ENCODE results near the gene GPR84. TPM values are rescaled to one million over a fixed set of nuclear protein-coding genes. Genes with fewer than 3 reads are reported as not detected.

The GPR84 gene
- total and polyA plus RNA-seq, 2 of the 13 experiments (the other 11 are each of a cell fraction or from before 2014, with no cell fraction given): not detected

DNA sequence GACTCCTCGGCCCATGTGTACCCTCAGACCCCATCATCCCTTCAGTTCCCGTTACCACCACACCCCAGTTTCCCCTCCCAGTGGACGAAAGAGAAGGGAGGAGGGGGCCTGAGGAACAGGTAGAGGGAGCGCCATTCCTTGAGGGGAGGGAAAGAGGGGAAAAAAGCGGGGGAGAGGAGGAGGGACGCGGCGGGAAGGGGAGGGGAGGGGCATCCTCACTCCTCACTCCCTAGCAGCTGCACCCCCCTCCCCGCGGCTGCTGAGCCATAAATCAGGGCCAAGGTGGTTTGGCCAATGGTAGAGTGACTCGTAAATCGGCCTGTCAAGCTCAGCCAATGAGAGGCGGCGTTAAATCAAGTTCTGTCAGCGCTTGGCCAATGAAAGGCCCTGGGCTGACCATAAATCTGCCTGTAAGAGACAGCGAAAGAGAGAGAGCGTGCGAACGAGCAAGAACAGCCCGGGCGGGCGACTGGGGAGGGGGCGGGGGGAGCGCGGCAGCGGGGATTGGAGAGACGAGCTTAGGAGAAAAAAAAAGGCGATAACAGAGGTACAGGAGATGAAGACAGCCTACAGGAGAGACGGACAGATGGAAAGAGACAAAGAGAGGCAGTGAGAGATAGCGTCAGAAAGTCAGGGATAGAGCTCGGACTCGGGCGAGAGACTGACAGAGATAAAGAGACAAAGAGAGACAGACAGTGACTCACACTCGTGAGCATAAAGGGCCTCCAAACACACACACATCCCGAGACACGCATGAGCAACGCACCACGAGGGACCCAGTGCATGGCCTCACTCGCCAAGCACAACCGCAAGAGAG, 5.1 kb downstream of the GPR84 start (continued):
- TF ChIP-seq, protein P1, sequence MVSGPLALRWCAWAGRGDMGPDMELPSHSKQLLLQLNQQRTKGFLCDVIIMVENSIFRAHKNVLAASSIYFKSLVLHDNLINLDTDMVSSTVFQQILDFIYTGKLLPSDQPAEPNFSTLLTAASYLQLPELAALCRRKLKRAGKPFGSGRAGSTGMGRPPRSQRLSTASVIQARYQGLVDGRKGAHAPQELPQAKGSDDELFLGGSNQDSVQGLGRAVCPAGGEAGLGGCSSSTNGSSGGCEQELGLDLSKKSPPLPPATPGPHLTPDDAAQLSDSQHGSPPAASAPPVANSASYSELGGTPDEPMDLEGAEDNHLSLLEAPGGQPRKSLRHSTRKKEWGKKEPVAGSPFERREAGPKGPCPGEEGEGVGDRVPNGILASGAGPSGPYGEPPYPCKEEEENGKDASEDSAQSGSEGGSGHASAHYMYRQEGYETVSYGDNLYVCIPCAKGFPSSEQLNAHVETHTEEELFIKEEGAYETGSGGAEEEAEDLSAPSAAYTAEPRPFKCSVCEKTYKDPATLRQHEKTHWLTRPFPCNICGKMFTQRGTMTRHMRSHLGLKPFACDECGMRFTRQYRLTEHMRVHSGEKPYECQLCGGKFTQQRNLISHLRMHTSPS (CRISPR knock-in tag; IDR thresholded peaks at IDR 0.05; ENCODE audit: low read depth): no peak
- TF ChIP-seq CEBPB (IDR thresholded peaks at IDR 0.05; ENCODE audit: borderline replicate concordance, low read depth, low read length): no peak
- no peak for TF ChIP-seq RCOR2 (CRISPR knock-in tag; IDR thresholded peaks at IDR 0.05)
- no peak for TF ChIP-seq SOX13 (IDR thresholded peaks at IDR 0.05)
- 0 out of 4 replicates have a peak, but pooled peaks of 1 of the 2 experiments have one; percentile 6 for TF ChIP-seq SOX13 (CRISPR knock-in tag; conservative IDR thresholded peaks at IDR 0.05 in 1 of 2, IDR thresholded peaks at IDR 0.05 in 1 of 2)
- no peak for TF ChIP-seq ZNF367 (CRISPR knock-in tag; IDR thresholded peaks at IDR 0.05; ENCODE audit: borderline replicate concordance)
- TF ChIP-seq ZNF331 (CRISPR knock-in tag; IDR thresholded peaks at IDR 0.05): no peak; the same call in 1 of the 2 replicates
- TF ChIP-seq, protein P2, sequence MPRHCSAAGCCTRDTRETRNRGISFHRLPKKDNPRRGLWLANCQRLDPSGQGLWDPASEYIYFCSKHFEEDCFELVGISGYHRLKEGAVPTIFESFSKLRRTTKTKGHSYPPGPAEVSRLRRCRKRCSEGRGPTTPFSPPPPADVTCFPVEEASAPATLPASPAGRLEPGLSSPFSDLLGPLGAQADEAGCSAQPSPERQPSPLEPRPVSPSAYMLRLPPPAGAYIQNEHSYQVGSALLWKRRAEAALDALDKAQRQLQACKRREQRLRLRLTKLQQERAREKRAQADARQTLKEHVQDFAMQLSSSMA (CRISPR knock-in tag; IDR thresholded peaks at IDR 0.05): no peak
- no peak for TF ChIP-seq ZNF34 (CRISPR knock-in tag; IDR thresholded peaks at IDR 0.05; ENCODE audit: borderline replicate concordance)
- TF ChIP-seq EP300 (IDR thresholded peaks at IDR 0.05; ENCODE audit: low read depth in 2 of 2, low read length in 2 of 2): peak in 1 of 2 experiments; percentile 41; a peak in 1 of 4 replicates
- TF ChIP-seq EP300 (CRISPR knock-in tag; IDR thresholded peaks at IDR 0.05; ENCODE audit: borderline replicate concordance): no peak
- no peak for TF ChIP-seq RBM22 (optimal IDR thresholded peaks at IDR 0.05; ENCODE audit: low read length)
- no peak for TF ChIP-seq AGO1 (IDR thresholded peaks at IDR 0.05; ENCODE audit: low read depth, low read length, poor library complexity, severe bottlenecking)
- TF ChIP-seq ARHGAP35 (CRISPR knock-in tag; IDR thresholded peaks at IDR 0.05; ENCODE audit: borderline replicate concordance): no peak
- TF ChIP-seq ZNF484 (CRISPR knock-in tag; IDR thresholded peaks at IDR 0.05; ENCODE audit: borderline replicate concordance, low read depth): no peak
- no peak for TF ChIP-seq SRSF4 (IDR thresholded peaks at IDR 0.05; ENCODE audit: low read depth, low read length, poor library complexity, severe bottlenecking)
- peak; percentile 71 for TF ChIP-seq HOXA3 (CRISPR knock-in tag; IDR thresholded peaks at IDR 0.05)
- TF ChIP-seq, protein P3, sequence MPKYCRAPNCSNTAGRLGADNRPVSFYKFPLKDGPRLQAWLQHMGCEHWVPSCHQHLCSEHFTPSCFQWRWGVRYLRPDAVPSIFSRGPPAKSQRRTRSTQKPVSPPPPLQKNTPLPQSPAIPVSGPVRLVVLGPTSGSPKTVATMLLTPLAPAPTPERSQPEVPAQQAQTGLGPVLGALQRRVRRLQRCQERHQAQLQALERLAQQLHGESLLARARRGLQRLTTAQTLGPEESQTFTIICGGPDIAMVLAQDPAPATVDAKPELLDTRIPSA (CRISPR knock-in tag; IDR thresholded peaks at IDR 0.05; ENCODE audit: borderline replicate concordance): no peak; the same call in 1 of the 2 replicates
- TF ChIP-seq EED (CRISPR knock-in tag; IDR thresholded peaks at IDR 0.05): no peak
- TF ChIP-seq, protein P4, sequence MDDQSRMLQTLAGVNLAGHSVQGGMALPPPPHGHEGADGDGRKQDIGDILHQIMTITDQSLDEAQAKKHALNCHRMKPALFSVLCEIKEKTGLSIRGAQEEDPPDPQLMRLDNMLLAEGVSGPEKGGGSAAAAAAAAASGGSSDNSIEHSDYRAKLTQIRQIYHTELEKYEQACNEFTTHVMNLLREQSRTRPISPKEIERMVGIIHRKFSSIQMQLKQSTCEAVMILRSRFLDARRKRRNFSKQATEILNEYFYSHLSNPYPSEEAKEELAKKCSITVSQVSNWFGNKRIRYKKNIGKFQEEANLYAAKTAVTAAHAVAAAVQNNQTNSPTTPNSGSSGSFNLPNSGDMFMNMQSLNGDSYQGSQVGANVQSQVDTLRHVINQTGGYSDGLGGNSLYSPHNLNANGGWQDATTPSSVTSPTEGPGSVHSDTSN (CRISPR knock-in tag; IDR thresholded peaks at IDR 0.05; ENCODE audit: borderline replicate concordance): no peak
- no peak for TF ChIP-seq ZFP41 (CRISPR knock-in tag; IDR thresholded peaks at IDR 0.05; ENCODE audit: borderline replicate concordance)
- no peak for TF ChIP-seq MIXL1 (CRISPR knock-in tag; IDR thresholded peaks at IDR 0.05)
- TF ChIP-seq, protein P5, sequence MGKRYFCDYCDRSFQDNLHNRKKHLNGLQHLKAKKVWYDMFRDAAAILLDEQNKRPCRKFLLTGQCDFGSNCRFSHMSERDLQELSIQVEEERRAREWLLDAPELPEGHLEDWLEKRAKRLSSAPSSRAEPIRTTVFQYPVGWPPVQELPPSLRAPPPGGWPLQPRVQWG (CRISPR knock-in tag; IDR thresholded peaks at IDR 0.05; ENCODE audit: borderline replicate concordance, low read depth): no peak
